ENCODE measurements around the gene PSMA3.
A peak's percentile ranks its signal among the peaks of the same experiment; 100 is the strongest.
"Not testable (repeated sequence)": the region's sequence is repeated elsewhere in the genome, so short reads cannot be mapped to it uniquely, and the experiment has no call there.

Gene PSMA3

GRCh38 chr14:58244556-58245387 lies at the start of gene PSMA3:
PSMA3 (plus strand) TSS chr14:58244843; CDS start chr14:58244921, 78 bp downstream.
- DNase-seq: peak; percentile 96

GRCh38 chr14:58196198-58196597 lies 48.4 kb upstream of the PSMA3 start:
- no peak for DNase-seq

GRCh38 chr14:58198086-58198485 lies 46.6 kb upstream of the PSMA3 start:
- DNase-seq: no peak

- peak; percentile 96 for DNase-seq
Observed at GRCh38 chr14:58199726-58200479, 44.7 kb upstream of the PSMA3 start, which contains the start of gene ACTR10. ACTR10 (plus strand) TSS chr14:58200149; CDS start chr14:58200218, 69 bp downstream.

- DNase-seq: no peak
Observed at GRCh38 chr14:58200480-58200841, 44.2 kb upstream of the PSMA3 start.

GRCh38 chr14:58200846-58201245 lies 43.8 kb upstream of the PSMA3 start:
- no peak for DNase-seq

GRCh38 chr14:58213176-58213575 lies 31.5 kb upstream of the PSMA3 start:
- no peak for DNase-seq

- no peak for DNase-seq
Observed at GRCh38 chr14:58215191-58215914, 29.3 kb upstream of the PSMA3 start.

GRCh38 chr14:58216544-58216943 lies 28.1 kb upstream of the PSMA3 start:
- DNase-seq: no peak

- no peak for DNase-seq
Observed at GRCh38 chr14:58227096-58227819, 17.4 kb upstream of the PSMA3 start.

- DNase-seq: no peak
Observed at GRCh38 chr14:58238252-58239243, 6.1 kb upstream of the PSMA3 start.

GRCh38 chr14:58239244-58240195 lies 5.1 kb upstream of the PSMA3 start:
- DNase-seq: peak; percentile 82

- no peak for DNase-seq
Observed at GRCh38 chr14:58243790-58244555, 670 bp upstream of the PSMA3 start.

- DNase-seq: no peak
Observed at GRCh38 chr14:58245562-58245961, 919 bp downstream of the PSMA3 start.

- no peak for DNase-seq
Observed at GRCh38 chr14:58249611-58250010, 5.0 kb downstream of the PSMA3 start.

GRCh38 chr14:58258156-58258555 lies 13.5 kb downstream of the PSMA3 start:
- DNase-seq: no peak

GRCh38 chr14:58262005-58262404 lies 17.4 kb downstream of the PSMA3 start:
- DNase-seq: not testable (repeated sequence)

GRCh38 chr14:58265401-58265800 lies 20.8 kb downstream of the PSMA3 start:
- DNase-seq: no peak

- no peak for DNase-seq
Observed at GRCh38 chr14:58270628-58271027, 26.0 kb downstream of the PSMA3 start.
